GM23248 (cell line): ENCODE measurements around the gene ERBB4. TPM values are rescaled to one million over a fixed set of nuclear protein-coding genes. Genes with fewer than 3 reads are reported as not detected.

Source experiments
- DNase-seq: peaks from one replicate; pipeline ENCODE4 v3.0.0-alpha.2; 2015
- H2AFZ ChIP-seq: fragments of 200-600 bp; sonication (generic); 2 replicates; pipeline ENCODE4 v1.6.1; 2016; ENCODE audit warnings: antibody characterized with exemption
- H3F3A ChIP-seq: fragments of 200-600 bp; sonication (generic); 2 replicates; pipeline ENCODE4 v1.6.1; 2016; ENCODE audit warnings: mild to moderate bottlenecking, antibody characterized with exemption, mixed run types; ENCODE audit not compliant: insufficient read depth
- H3K27ac ChIP-seq: fragments of 200-600 bp; sonication (generic); 2 replicates; pipeline ENCODE4 v1.5.1; 2016; ENCODE audit warnings: mild to moderate bottlenecking
- H3K27me3 ChIP-seq: fragments of 200-600 bp; sonication (generic); replicated peaks from 2 replicates; pipeline ENCODE4 v1.6.1; 2016; ENCODE audit warnings: mild to moderate bottlenecking; ENCODE audit not compliant: insufficient read depth
- H3K36me3 ChIP-seq: fragments of 200-600 bp; sonication (generic); 2 replicates; pipeline ENCODE4 v1.6.1; 2016; ENCODE audit warnings: low read depth, mild to moderate bottlenecking
- H3K4me1 ChIP-seq: fragments of 200-600 bp; sonication (generic); 2 replicates; pipeline ENCODE4 v1.6.1; 2016; ENCODE audit warnings: mild to moderate bottlenecking; ENCODE audit not compliant: insufficient read depth
- H3K4me2 ChIP-seq: fragments of 200-600 bp; sonication (generic); one replicate; pipeline ENCODE4 v1.6.1; 2016; ENCODE audit warnings: mild to moderate bottlenecking; ENCODE audit not compliant: unreplicated experiment
- H3K4me3 ChIP-seq: fragments of 200-600 bp; sonication (generic); 2 replicates; pipeline ENCODE4 v1.5.1; 2016; ENCODE audit warnings: mild to moderate bottlenecking
- H3K79me2 ChIP-seq: fragments of 200-600 bp; sonication (generic); 2 replicates; pipeline ENCODE4 v1.6.1; 2016; ENCODE audit warnings: mild to moderate bottlenecking; ENCODE audit not compliant: insufficient read depth
- H3K9ac ChIP-seq: fragments of 200-600 bp; sonication (generic); 2 replicates; pipeline ENCODE4 v1.6.1; 2016; ENCODE audit warnings: mild to moderate bottlenecking
- H3K9me2 ChIP-seq: fragments of 200-600 bp; sonication (generic); 2 replicates; pipeline ENCODE4 v1.6.1; 2016; ENCODE audit warnings: mixed run types, mild to moderate bottlenecking, moderate library complexity; ENCODE audit not compliant: insufficient read depth
- H3K9me3 ChIP-seq: fragments of 200-600 bp; sonication (generic); one replicate; pipeline ENCODE4 v1.6.1; 2017; ENCODE audit warnings: low read depth
- H4K20me1 ChIP-seq: fragments of 200-600 bp; sonication (generic); 2 replicates; pipeline ENCODE4 v1.6.0; 2016; ENCODE audit not compliant: insufficient read depth
- EZH2 ChIP-seq: fragments of 200-600 bp; sonication (generic); IDR thresholded peaks from 2 replicates; pipeline ENCODE4 v1.6.1; 2018; ENCODE audit warnings: antibody characterized with exemption, mild to moderate bottlenecking; ENCODE audit not compliant: insufficient read depth, poor library complexity, severe bottlenecking
- EZH2phosphoT487 ChIP-seq: fragments of 200-600 bp; sonication (generic); IDR thresholded peaks from 2 replicates; pipeline ENCODE4 v1.6.1; 2018; ENCODE audit warnings: antibody characterized with exemption, moderate library complexity, mild to moderate bottlenecking, low read depth; ENCODE audit not compliant: insufficient read depth
- WGBS, 2 experiments: methylation state at CpG; one replicate each; pipeline ENCODE4 v1.1.6; 2015 to 2017; ENCODE audit warnings: low lambda C conversion rate in 2 of 2, low coverage in 1 of 2; ENCODE audit errors: missing lambda C conversion rate in 2 of 2; 5-methylcytosine and 5-hydroxymethylcytosine counted together
- in situ Hi-C: fragments of 300-500 bp; cut with MboI; formaldehyde crosslinking; loops from 2 replicates; pipeline ENCODE4 v1.15.0; 2020
- polyA plus RNA-seq: library from polyadenylated mRNA; unstranded; fragments of >200 nt; fragmentation: Nextera tagmentation; extraction: Ambion mirVana; gene quantifications from 2 replicates; pipeline ENCODE4 v1.2.1, GENCODE V29; 2016
- total RNA-seq: library from RNA; depleted of rRNA; stranded (reverse); fragments of >200 nt; shearing (Covaris generic); gene quantifications from 2 replicates; pipeline ENCODE4 v1.2.3, GENCODE V29; 2014

The ERBB4 gene
- total and polyA plus RNA-seq, 2 experiments from 2014 or later = not detected

DNA sequence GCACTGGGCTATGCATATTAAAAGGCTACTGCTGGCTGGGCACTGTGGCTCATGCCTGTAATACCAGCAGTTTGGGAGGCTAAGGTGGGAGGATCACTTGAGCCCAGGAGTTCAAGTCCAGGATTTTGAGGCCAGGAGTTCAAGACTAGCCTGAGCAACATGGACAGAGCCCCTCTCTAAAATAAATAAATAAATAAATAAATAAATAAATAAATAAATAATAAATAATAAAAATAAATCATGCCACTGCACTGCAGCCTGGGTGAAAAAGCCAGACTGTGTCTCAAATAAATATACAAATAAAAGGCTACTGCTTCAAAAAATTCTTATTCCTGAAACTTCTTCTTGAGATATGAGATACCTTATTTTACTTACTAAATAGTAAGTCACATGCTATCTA, 439.6 kb downstream of the ERBB4 start:
- H3K27ac ChIP-seq = no peak overlapping the region
- no peaks in the 10 kb centered on the region for H3K9me3 ChIP-seq
- in situ Hi-C loops = no loop called here
- H3K4me1 ChIP-seq = no peaks in the 10 kb centered on the region
- no peaks in the 10 kb centered on the region for H4K20me1 ChIP-seq
- TF ChIP-seq EZH2phosphoT487 (no peak), EZH2 (no peak)
- H3K9me2 ChIP-seq = no peaks in the 10 kb centered on the region
- no peak overlapping the region for H2AFZ ChIP-seq
- H3K79me2 ChIP-seq = no peaks in the 10 kb centered on the region
- H3K4me3 ChIP-seq = no peak overlapping the region
- no peak overlapping the region for H3K4me2 ChIP-seq
- H3K9ac ChIP-seq = no peak overlapping the region
- DNase-seq = no peak
- no peaks in the 10 kb centered on the region for H3K27me3 ChIP-seq
- no peaks in the 10 kb centered on the region for H3F3A ChIP-seq
- no peaks in the 10 kb centered on the region for H3K36me3 ChIP-seq

DNA sequence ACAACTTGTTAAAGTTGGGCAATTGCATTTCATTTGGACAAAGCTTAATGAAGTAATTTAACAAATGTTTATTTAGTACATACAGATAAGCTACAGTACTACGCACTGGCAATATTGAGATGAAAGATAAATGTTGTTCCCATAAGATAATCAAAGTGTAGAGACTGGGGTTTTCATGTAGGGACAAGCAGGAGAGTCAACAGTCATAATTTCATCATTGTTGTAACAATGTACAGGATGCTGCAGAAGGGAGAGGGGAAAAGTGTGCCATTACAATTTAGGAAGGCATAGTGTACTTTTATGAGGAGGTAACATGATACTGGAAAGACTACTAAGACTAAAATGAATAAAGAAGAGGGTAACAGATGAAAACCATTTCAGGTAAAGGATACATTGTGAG, 441.6 kb downstream of the ERBB4 start:
- TF ChIP-seq EZH2phosphoT487 (no peak), EZH2 (no peak)
- Histone ChIP-seq H3K4me1 (no peaks in the 10 kb centered on the region), H3K4me2 (no peak overlapping the region), H3K27ac (no peak overlapping the region), H3K27me3 (no peaks in the 10 kb centered on the region), H3K79me2 (no peaks in the 10 kb centered on the region), H2AFZ (no peak overlapping the region), H3K4me3 (no peak overlapping the region), H3K9me3 (no peaks in the 10 kb centered on the region), H3K9me2 (no peaks in the 10 kb centered on the region), H3K36me3 (no peaks in the 10 kb centered on the region), H4K20me1 (no peaks in the 10 kb centered on the region), H3K9ac (no peak overlapping the region), H3F3A (no peaks in the 10 kb centered on the region)
- in situ Hi-C loops = no loop called here
- DNase-seq = no peak
- 21 to 28% methylated on average over 1 of the region's 1 CpG for WGBS, 2 experiments

GRCh38 chr2:212089873-212090272, 448.7 kb downstream of the ERBB4 start:
- H3K79me2 ChIP-seq = no peaks in the 10 kb centered on the region
- H3F3A ChIP-seq = no peaks in the 10 kb centered on the region
- no peaks in the 10 kb centered on the region for H3K27me3 ChIP-seq
- H3K4me3 ChIP-seq = no peak overlapping the region
- no peaks in the 10 kb centered on the region for H4K20me1 ChIP-seq
- H3K36me3 ChIP-seq = no peaks in the 10 kb centered on the region
- TF ChIP-seq EZH2 = no peak
- no peak for TF ChIP-seq EZH2phosphoT487
- no peak overlapping the region for H3K9ac ChIP-seq
- DNase-seq = no peak
- H3K27ac ChIP-seq = no peak overlapping the region
- no peaks in the 10 kb centered on the region for H3K9me2 ChIP-seq
- no peak overlapping the region for H3K4me2 ChIP-seq
- H3K4me1 ChIP-seq = no peaks in the 10 kb centered on the region
- in situ Hi-C loops = no loop called here
- no peak overlapping the region for H2AFZ ChIP-seq
- no peaks in the 10 kb centered on the region for H3K9me3 ChIP-seq
- 13 to 39% methylated on average over 1 of the region's 1 CpG for WGBS, 2 experiments

DNA sequence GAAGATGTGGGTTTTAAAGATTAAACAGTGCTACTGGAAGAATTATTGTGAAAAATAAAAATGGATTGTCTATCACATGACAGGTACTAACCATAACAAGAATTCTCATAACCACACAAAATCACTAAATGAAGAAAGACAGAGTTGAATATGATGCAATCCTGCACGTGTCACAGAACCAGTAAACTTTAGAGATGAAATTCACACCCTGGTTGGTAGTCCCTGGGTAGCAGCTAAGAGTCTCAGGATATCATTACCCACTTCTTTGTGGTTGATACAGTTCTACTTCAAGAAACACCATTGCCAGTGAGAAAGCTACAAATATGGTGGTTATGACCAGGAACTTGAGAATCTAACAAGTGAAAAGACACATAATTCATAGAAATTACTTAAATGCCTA, 450.2 kb downstream of the ERBB4 start:
- H4K20me1 ChIP-seq = no peaks in the 10 kb centered on the region
- WGBS, 2 experiments = 4 to 7% methylated on average over 1 of the region's 1 CpG
- H3K4me1 ChIP-seq = no peaks in the 10 kb centered on the region
- no peaks in the 10 kb centered on the region for H3K27me3 ChIP-seq
- no peak overlapping the region for H3K4me2 ChIP-seq
- no peak overlapping the region for H3K27ac ChIP-seq
- no peaks in the 10 kb centered on the region for H3K36me3 ChIP-seq
- no peaks in the 10 kb centered on the region for H3K9me2 ChIP-seq
- TF ChIP-seq EZH2 (no peak), EZH2phosphoT487 (no peak)
- no peak overlapping the region for H2AFZ ChIP-seq
- in situ Hi-C loops = no loop called here
- H3F3A ChIP-seq = no peaks in the 10 kb centered on the region
- no peak overlapping the region for H3K9ac ChIP-seq
- H3K79me2 ChIP-seq = no peaks in the 10 kb centered on the region
- no peak overlapping the region for H3K4me3 ChIP-seq
- H3K9me3 ChIP-seq = no peaks in the 10 kb centered on the region
- DNase-seq = no peak

- Histone ChIP-seq H2AFZ (no peak overlapping the region), H3K4me1 (no peaks in the 10 kb centered on the region), H3F3A (no peaks in the 10 kb centered on the region), H3K9me3 (no peaks in the 10 kb centered on the region), H3K9me2 (no peaks in the 10 kb centered on the region), H3K36me3 (no peaks in the 10 kb centered on the region), H3K4me2 (no peak overlapping the region), H3K27me3 (no peaks in the 10 kb centered on the region), H3K4me3 (no peak overlapping the region), H4K20me1 (no peaks in the 10 kb centered on the region), H3K79me2 (no peaks in the 10 kb centered on the region), H3K9ac (no peak overlapping the region), H3K27ac (no peak overlapping the region)
- in situ Hi-C loops = no loop called here
- TF ChIP-seq EZH2phosphoT487 = no peak
- no peak for TF ChIP-seq EZH2
- DNase-seq = no peak
- 37 to 47% methylated on average over 4 of the region's 4 CpGs for WGBS, 2 experiments
Observed at GRCh38 chr2:212083492-212083891, 455.1 kb downstream of the ERBB4 start.
